ENCODE measurements around the gene DISC1. TPM values are rescaled to one million over a fixed set of nuclear protein-coding genes. Genes with fewer than 3 reads are reported as not detected.

Gene DISC1
- total RNA-seq, 1 donor from 2014 or later: 9.5 TPM

GRCh38 chr1:231855361-231855760 lies 228.8 kb downstream of the DISC1 start:
- Histone ChIP-seq H3K36me3 (no peaks in the 10 kb centered on the region), H3K9me3 (no peaks in the 10 kb centered on the region), H3K4me3 (no peak overlapping the region), H3K27me3 (no peaks in the 10 kb centered on the region), H3K4me1 (no peaks in the 10 kb centered on the region), H3K27ac (no peak overlapping the region)
- ATAC-seq (peak; percentile 65), DNase-seq (no peak)
- TF ChIP-seq CTCF (IDR thresholded peaks at IDR 0.05): no peak
- intact Hi-C loops (cut with DNase I): no loop called here

DNA sequence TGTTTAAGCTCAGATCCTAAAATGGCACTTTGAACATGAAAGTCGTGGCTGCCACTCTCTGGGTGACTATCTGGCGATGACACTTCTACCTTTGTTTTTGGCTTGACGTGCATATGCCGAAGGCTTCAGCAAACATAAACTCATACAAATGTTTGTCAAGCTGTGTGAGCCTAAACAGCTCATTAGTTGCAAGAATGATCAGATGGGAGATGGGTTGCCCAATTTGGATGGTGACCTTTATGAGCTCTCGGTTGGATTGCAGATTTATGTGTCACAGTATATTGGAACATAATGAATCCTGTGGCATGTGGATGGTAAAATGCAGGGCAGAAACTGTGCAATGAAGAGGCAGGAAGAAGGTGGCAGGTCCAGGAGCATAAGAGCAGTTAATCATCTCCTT lies 229.3 kb downstream of the DISC1 start:
- ATAC-seq (peak; percentile 46), DNase-seq (no peak)
- Histone ChIP-seq H3K9me3 (no peaks in the 10 kb centered on the region), H3K27ac (no peak overlapping the region), H3K4me3 (no peak overlapping the region), H3K27me3 (no peaks in the 10 kb centered on the region), H3K4me1 (no peaks in the 10 kb centered on the region), H3K36me3 (no peaks in the 10 kb centered on the region)
- intact Hi-C loops (cut with DNase I): no loop called here
- no peak for TF ChIP-seq CTCF (IDR thresholded peaks at IDR 0.05)

GRCh38 chr1:231856426-231856825 lies 229.8 kb downstream of the DISC1 start:
- H3K27me3 ChIP-seq: no peaks in the 10 kb centered on the region
- no peak overlapping the region for H3K4me3 ChIP-seq
- no peaks in the 10 kb centered on the region for H3K36me3 ChIP-seq
- no peaks in the 10 kb centered on the region for H3K4me1 ChIP-seq
- H3K27ac ChIP-seq: no peak overlapping the region
- no peak for TF ChIP-seq CTCF (IDR thresholded peaks at IDR 0.05)
- ATAC-seq (no peak), DNase-seq (no peak)
- intact Hi-C loops (cut with DNase I): no loop called here
- H3K9me3 ChIP-seq: no peaks in the 10 kb centered on the region

GRCh38 chr1:231856894-231857293 lies 230.3 kb downstream of the DISC1 start:
- no peaks in the 10 kb centered on the region for H3K4me1 ChIP-seq
- no peaks in the 10 kb centered on the region for H3K9me3 ChIP-seq
- H3K27me3 ChIP-seq: no peaks in the 10 kb centered on the region
- no peak for TF ChIP-seq CTCF (IDR thresholded peaks at IDR 0.05)
- DNase-seq (no peak), ATAC-seq (no peak)
- H3K4me3 ChIP-seq: no peak overlapping the region
- H3K27ac ChIP-seq: no peak overlapping the region
- intact Hi-C loops (cut with DNase I): no loop called here
- H3K36me3 ChIP-seq: no peaks in the 10 kb centered on the region

GRCh38 chr1:231857609-231858135 lies 231.1 kb downstream of the DISC1 start:
- Histone ChIP-seq H3K27ac (no peak overlapping the region), H3K27me3 (no peaks in the 10 kb centered on the region), H3K4me3 (no peak overlapping the region), H3K9me3 (no peaks in the 10 kb centered on the region), H3K36me3 (no peaks in the 10 kb centered on the region), H3K4me1 (no peaks in the 10 kb centered on the region)
- intact Hi-C loops (cut with DNase I): no loop called here
- ATAC-seq (no peak), DNase-seq (no peak)
- no peak for TF ChIP-seq CTCF (IDR thresholded peaks at IDR 0.05)
